CD4-positive, alpha-beta T cell treated with Interleukin-17A for 4 hours (primary cell): ENCODE data around the gene CDK19.
"Not testable (repeated sequence)": the region's sequence is repeated elsewhere in the genome, so short reads cannot be mapped to it uniquely, and the experiment has no call there.

ENCODE experiments used
- DNase-seq: peaks from one replicate; pipeline ENCODE4 v3.0.0-alpha.2; 2020; ENCODE audit warnings: mixed read lengths

The CDK19 gene

DNA sequence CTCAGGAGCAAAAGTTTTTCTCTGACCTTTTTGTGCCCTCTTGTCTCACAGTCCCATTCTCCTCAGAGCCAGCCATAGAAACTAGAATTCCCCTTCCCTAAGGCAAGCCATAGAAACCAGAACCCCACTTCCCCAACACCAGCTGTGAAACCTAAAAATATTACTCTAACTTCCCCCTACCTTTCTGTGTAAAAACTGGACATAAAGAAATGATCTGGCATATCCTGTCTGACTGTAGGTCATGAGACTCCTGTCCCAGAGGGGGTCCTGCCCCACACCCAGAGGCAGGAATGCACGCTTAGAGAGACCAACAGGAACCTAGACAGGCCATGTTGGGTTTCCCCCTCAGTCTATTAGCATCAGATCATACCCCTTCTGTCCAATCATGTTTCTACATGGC lies 198.2 kb downstream of the CDK19 start:
- no peak for DNase-seq

DNA sequence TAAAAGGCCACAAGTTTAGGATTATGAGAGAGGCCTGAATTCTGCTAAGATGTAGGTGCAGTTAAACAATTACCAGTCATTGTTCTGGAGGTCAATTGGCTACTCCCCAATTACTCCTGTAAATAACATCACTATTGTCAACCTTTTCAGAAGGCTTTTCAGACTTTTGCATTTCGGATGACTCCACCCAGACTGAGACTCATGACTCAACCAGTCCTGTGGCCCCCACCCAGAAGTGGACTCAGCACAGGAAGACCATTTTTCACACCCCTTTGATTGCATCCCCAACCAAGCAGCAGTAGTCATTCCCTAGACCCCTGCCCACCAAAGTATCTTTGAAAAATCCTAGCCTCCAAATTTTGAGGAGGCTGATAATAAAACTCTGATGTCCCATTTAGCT lies 199.5 kb downstream of the CDK19 start:
- DNase-seq = no peak

- no peak for DNase-seq
Observed at GRCh38 chr6:110614586-110614985, 200.7 kb downstream of the CDK19 start.

- no peak for DNase-seq
Observed at GRCh38 chr6:110614106-110614505, 201.2 kb downstream of the CDK19 start.

GRCh38 chr6:110613356-110613755 lies 201.9 kb downstream of the CDK19 start:
- no peak for DNase-seq

GRCh38 chr6:110612298-110612697 lies 203.0 kb downstream of the CDK19 start:
- no peak for DNase-seq

DNA sequence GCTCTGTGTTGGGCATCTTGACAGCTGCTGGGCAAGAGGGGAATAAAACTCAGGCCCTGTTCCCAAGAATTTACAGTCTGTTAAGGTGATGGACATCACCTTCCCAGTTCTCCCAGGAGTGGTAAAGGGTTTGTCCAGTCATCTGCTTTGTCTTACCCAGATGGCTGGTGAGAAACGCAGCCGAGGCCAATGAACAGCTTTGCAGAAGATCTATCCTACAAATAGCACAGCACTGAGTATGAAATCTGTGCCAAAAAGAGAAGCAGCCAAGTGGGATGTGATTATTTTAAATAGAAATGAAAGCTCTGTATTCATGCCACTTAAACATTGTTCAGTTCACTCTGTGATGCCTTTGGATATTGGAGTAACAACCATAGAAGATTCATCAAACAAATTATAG lies 206.2 kb downstream of the CDK19 start:
- DNase-seq = no peak

DNA sequence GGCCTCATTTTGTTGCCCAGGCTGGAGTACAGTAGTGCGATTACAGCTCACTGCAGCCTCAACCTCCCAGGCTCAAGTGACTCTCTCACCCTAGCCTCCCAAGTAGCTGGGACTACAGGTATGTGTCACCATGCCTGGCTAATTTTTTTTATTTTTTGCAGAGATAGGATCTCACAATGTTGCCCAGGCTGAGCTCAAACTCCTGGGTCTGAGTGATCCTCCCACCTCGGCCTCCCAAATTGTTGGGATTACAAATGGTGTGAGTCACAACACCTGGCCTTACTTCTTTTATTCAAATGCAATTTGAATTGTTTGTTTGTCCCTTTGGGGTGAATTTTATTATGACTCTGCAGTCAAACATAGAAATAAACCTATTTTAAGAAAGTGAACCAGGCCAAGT lies 207.1 kb downstream of the CDK19 start:
- DNase-seq = no peak

DNA sequence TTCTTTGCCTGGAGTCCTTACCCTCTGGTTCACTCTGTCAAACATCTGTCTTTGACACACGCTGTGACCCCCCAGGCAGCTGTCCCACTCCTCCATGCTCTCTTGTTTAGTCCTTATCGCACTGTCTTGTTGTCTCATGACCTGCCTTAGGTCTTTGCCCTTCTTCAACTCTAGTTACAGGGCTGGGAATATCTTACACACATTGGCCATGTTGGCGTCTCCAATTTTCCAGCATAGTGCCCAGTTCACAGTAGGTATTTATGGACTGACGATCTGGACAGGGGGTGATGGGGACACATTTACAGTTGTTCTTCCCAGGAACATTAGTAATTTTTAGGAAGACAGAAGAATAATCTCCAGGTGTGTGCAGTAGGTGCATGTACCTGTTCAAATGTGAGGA lies 209.1 kb downstream of the CDK19 start:
- no peak for DNase-seq

DNA sequence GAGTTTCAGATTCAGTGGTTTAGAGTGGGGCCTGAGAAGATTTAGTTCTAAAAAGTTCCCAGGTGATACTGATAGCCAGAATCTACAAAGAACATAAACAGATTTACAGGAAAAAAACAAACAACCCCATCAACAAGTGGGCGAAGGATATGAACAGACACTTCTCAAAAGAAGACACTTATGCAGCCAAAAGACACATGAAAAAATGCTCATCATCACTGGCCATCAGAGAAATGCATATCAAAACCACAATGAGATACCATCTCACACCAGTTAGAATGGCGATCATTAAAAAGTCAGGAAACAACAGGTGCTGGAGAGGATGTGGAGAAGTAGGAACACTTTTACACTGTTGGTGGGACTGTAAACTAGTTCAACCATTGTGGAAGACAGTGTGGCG lies 214.6 kb downstream of the CDK19 start:
- not testable (repeated sequence) for DNase-seq

GRCh38 chr6:110597761-110598160 lies 217.5 kb downstream of the CDK19 start:
- no peak for DNase-seq

GRCh38 chr6:110596354-110596753 lies 218.9 kb downstream of the CDK19 start:
- DNase-seq = no peak

DNA sequence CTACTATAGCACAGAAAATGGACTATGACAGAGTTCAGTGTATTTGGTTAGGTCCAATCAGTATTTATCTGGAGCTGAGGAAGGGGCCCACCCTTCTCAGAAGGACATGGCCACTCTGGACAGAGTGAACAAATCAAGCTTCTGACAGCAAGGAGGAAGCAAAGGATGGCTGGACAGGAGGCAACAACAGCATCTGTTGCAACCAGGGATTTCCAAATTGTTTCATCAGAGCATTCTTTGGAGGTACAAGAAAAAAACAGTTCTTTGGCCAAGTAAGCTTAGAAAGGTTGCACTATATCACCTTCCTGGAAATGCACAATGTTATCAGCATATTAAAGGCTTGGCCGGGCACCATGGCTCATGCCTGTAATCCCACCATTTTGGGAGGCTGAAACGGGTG lies 220.2 kb downstream of the CDK19 start:
- DNase-seq = no peak

- no peak for DNase-seq
Observed at GRCh38 chr6:110593637-110594036, 221.6 kb downstream of the CDK19 start.

GRCh38 chr6:110592765-110593164 lies 222.5 kb downstream of the CDK19 start:
- no peak for DNase-seq

GRCh38 chr6:110590821-110591351 lies 224.4 kb downstream of the CDK19 start:
- no peak for DNase-seq

GRCh38 chr6:110589865-110590513 lies 225.3 kb downstream of the CDK19 start:
- DNase-seq = no peak

- DNase-seq = no peak
Observed at GRCh38 chr6:110587328-110587727, 227.9 kb downstream of the CDK19 start.

- DNase-seq = no peak
Observed at GRCh38 chr6:110581679-110582078, 233.6 kb downstream of the CDK19 start.

DNA sequence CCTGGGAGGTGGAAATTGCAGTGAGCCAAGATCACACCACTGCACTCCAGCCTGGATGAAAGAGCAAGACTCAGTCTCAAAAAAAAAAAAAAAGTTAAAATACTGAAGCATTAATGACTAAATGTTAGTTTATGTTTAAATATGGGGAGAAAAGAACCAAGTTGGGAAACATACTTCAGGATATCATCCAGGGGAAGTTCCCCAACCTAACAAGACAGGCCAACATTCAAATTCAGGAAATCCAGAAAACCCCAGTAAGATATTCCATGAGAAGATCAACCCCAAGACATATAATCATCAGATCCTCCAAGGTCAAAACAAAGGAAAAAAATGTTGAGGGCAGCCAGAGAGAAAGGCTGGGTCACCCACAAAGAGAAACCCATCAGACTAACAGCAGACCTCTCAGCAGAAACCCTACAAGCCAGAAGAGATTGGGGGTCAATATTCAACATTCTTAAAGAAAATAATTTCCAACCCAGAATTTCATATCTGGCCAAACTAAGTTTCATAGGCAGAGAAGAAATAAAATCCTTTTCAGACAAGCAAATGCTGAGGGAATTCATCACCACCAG lies 237.6 kb downstream of the CDK19 start:
- not testable (repeated sequence) for DNase-seq

- no peak for DNase-seq
Observed at GRCh38 chr6:110575925-110576463, 239.3 kb downstream of the CDK19 start.

DNA sequence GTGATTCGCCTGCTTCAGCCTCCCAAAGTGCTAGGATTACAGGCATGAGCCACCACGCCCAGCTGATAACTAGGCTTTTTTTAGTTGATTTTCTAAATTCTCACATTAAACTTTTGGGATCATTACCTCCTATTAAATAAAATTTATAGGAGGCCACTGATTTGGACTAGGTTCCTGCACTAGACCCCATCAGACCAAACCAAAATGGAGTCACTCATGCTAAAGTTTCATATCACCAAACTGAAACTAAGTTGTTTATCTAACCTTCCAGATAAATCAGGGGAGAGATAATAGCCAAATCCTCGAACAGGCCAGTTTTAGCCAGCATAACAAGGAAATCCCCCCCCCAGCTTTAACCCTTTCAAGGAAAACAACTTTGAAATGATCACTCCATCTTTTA lies 240.5 kb downstream of the CDK19 start:
- DNase-seq = no peak

GRCh38 chr6:110573537-110573936 lies 241.7 kb downstream of the CDK19 start:
- no peak for DNase-seq

DNA sequence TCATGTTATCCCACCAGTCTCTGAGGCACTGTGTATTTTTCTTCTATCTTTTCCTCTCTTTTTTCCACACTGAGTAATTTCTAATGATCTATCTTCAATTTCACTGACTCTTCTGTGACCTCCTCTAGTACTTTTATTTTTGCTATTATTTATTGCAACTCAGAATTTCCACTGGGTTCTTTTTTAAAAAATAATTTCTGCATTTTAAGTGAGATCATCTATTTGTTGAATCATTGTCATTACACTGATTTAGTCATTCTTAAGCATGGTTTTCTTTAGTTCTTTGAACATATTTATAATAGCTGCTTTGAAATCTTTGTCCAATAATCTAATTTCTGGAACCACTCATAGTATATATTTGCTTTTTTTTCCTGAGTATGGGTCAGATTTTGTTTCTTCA lies 242.1 kb downstream of the CDK19 start:
- DNase-seq = no peak
